GM12892 (cell line): ENCODE measurements around the gene DLX1.

Experiments
- DNase-seq: peaks from one replicate; pipeline ENCODE4 v3.0.0; 2011; ENCODE audit not compliant: insufficient read length
- FAIRE-seq: peaks from 2 replicates; lab custom pipeline; 2011; peaks lifted over from hg19 to GRCh38; lab: Jason Lieb, UNC
- POLR2A ChIP-seq: IDR thresholded peaks from 2 replicates; pipeline ENCODE4 v1.6.1; 2011; ENCODE audit warnings: low read depth, low read length, control low read depth
- POLR2AphosphoS5 ChIP-seq: IDR thresholded peaks from 2 replicates; pipeline ENCODE4 v1.6.1; 2011; ENCODE audit warnings: low read depth, low read length, control low read depth
- TAF1 ChIP-seq: IDR thresholded peaks from 2 replicates; pipeline ENCODE4 v1.6.1; 2011; ENCODE audit warnings: low read depth, mild to moderate bottlenecking, control low read depth, low read length, borderline replicate concordance

The DLX1 gene

DNA sequence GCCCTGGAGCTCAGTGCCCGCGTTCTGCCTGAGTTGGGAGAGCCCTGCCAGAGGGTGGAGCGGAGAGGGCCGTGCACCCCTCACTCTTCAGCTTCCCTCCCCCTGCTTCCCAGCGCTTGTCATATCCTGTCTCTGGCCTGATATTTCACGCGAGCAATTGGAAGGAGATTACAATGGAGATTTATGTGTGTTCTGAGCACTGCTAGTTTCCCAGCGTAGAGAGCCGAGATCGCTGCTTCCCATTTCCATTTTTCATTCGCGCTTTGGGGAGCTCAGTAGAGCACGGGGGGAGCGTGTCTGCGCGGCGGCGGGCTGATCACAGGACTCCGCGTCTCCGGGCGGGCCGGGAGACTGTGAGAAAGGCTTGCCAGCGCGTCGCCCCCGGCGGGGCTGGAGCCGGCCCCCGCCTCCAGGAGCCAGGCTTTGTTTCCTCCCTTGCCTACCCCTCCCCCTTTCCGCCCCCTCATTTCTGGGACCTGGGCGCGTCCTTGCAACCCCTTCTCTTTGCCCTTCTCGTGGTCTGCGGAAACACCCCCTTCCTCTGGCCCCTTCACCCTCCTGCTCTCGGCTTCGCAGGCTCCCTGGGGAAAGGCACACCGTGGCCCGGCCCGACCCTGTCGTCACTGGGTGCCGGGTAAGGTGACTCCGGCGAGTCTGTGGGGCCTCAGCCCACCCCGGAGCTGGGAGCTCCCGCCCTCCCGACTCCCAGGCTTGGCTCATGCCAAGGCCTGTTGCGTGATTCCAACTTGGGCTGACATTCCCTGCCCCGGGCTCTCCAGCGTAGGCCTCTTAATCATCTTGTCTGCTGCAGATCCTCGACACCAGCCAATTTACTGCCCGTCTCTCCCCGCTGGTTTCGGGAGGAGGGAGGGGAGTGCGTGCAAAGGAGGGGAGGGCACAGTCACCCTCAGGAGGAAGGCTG is 11.6 kb downstream of the DLX1 start:
- FAIRE-seq (peak; percentile 78), DNase-seq (no peak)

DNA sequence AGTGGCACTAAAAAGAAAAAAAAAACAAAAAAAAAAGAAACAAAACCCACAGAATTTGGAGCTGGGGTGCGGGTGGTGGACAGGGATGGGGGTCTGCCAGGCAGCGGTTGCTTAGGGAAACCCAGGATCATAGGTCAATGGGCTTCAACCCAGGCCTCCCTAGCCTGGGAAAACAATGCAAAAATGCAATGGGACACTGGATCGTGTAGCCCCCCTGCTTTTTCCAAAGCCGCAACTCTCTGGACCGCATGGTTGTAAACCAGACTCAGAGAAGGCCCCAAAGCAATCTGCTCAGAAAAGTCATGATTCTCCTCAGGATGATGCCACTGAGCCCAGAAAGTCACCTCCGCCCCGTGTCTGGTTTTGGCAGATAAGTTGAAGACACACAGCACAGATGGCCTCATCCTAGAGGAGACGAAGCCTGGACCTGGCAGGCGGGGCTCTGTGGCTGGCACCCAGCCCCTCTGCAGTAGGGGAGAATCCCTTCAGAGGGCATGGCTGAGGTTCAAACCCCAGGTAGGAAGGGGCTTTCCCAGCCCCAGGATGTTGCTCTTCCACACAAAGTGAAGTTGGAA is 12.3 kb downstream of the DLX1 start:
- FAIRE-seq (no peak), DNase-seq (no peak)
- TF ChIP-seq POLR2A (no peak), TAF1 (no peak), POLR2AphosphoS5 (no peak)

More for the DNA sequence above, 11.6 kb downstream of the DLX1 start:
- TF ChIP-seq POLR2A (no peak), POLR2AphosphoS5 (no peak), TAF1 (no peak)

DNA sequence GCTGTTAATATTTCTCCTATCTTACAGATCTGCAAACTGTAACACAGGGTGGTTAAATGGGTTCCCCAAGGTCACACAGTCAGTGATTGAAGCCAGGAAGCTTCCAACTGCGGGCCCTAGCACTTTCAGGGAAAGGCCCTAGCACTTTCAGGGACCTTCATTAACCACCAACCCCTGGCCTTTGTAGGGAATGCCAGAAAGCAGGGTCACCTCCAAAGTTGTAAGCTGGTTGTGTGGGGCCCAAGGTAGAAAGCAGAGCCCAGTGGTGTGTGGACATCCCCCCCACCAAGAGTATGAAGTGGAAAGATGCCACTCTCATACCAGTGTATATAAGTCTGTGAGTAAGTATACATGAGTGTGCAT is 13.0 kb downstream of the DLX1 start:
- TF ChIP-seq TAF1 (no peak), POLR2AphosphoS5 (no peak), POLR2A (no peak)
- DNase-seq = no peak
- no peak for FAIRE-seq

DNA sequence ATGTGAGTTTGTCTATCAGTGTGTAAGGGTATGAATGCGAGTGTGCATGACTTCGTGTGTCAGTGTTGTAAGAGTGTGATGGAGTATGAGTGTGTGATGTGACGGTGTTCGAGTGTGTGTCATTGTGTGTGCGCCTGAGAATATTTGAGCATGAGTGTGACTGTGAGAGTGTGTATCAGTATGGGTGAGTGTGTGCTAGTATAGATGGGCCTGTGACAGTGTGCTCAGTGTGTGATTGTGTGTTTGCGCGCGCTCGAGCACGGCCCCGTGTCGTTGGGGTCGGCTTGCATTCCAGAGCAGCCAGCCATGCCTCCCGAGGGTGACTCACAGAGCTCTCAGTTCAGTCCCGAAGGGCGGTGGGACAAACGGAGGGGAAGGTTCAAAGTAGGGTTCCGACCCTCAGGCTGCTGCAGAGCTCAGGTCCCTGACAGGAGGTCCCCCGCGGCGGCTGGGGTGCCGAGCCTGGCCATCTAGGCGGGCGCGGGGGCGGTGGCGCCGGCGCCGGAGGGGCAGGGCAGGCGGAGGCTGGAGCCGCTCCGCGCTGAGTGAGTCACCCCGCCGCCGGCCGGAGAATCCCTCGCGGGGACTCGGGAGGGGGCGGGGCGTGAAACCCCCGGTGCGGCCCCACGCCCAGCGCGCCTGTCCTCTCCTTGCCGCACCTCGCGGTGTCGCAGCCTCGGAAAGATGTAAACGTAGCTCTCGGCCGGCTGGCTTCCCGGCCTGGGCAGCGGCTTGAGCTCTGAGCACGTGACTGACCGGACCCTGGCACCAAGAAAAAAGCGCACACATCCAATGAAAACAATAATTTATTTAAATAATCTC is 13.6 kb downstream of the DLX1 start:
- DNase-seq (no peak), FAIRE-seq (peak; percentile 79)
- TF ChIP-seq POLR2AphosphoS5 (no peak), TAF1 (no peak), POLR2A (no peak)

DNA sequence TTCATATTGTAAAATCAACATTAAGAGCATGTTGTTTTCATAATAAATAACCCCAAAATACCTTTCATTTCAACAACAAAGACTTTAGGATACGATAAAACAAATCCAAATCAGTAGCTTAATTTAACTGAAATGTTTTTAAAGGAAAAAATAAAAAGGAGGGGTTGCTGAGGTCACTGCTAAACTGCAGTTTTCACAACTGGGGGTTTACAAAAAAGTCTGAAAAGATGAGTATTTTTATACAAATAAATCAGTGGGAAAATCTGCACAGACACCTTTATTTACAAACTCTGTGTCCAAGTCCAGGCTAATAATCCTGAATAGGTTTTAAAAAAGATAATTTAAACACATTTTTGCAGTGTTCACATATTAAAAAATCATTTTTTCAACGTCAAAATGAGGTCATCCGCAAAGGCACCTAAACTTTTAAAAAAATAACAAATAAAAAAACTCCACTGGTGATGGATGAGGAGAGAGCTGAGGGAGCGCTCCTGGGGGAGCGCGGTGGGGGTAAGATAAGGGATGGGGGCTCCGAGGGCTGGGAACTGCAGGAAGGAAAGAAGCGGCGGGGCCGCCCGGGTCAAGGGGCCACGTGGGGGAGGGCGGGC is 14.3 kb downstream of the DLX1 start:
- FAIRE-seq (no peak), DNase-seq (no peak)
- TF ChIP-seq POLR2AphosphoS5 = no peak
- TF ChIP-seq POLR2A = no peak
- no peak for TF ChIP-seq TAF1

DNA sequence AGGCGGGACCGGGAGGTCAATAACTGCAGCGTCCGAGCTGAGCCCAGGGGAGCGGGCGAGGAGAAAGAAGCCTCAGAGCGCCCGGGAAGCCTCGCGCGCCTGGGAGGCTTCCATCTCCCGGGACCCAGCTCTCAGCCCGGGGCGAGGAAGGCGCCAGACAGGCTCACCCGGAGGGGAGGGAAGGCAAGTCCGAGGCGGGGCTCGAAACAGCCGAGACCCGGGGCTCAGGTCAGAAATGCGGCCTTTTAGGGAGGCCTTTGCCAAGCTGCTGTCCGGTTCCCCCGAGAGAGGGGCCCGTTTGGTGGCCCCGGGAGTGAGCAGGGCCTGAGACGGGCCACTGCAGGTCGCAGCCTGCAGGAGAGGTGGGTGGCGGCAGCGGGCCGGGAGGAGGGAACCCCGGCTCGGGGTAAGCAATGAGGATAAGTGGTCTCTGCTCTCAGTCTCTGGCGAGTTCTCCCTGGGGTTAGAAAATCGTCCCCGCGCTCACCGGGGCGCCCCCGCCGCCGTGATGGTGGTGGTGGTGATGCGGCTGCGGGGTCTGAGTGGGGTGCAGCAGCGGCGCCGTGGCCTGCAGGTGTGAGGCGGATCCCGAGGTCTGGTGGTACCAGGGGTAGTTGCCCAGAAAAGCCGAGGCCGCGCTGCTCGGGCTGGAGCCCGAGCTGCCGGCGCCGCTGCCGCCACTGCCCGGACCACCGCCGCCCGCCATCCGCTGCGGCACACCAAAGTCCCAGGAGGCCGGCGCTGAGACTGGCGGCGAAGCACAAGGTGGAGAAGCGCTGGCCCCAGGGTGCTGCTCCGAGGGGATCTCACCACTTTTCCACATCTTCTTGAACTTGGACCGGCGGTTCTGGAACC is 15.0 kb downstream of the DLX1 start:
- FAIRE-seq (no peak), DNase-seq (no peak)
- TF ChIP-seq POLR2AphosphoS5 = no peak

DNA sequence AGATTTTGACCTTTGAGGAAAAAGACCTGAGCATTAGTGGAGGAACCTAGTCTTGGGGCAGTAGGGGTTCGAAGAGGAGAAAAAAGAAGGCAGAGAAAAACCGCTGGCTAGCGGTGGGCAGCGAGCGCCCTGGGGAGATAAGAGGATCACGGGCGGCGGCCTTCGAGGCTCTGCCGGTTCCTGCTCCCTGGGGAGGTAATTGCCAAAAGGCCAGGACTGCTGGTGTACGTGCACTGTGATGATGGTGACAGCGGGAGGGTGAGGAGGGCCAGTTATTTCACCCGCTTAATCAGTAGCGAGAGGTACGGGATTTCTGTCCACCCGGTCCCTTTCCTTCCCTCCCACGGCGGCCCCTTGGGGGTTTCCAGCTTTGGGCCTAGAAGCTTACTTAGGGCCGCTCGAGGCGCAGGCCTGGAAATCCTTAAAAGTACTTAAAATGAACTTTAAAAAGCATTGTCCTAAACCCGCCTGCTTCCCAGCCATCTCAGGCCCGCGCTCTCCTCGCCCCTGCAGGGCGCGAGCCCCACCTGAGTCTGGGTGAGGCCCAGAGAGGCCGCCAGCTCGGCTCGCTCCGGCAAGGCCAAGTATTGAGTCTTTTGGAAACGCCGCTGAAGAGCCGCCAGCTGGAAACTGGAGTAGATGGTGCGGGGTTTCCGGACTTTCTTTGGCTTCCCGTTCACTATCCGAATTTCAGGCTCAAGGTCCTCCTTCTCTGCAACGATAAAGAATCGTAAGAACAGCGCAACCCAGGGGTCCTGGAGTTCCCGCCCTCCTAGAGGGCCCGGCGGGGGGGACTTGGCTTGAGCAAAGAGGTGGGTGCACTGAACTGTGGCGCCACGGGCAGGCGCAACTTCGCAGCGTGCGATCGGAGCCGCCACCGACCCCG is 15.9 kb downstream of the DLX1 start:
- DNase-seq (no peak), FAIRE-seq (no peak)
- no peak for TF ChIP-seq POLR2AphosphoS5
- no peak for TF ChIP-seq POLR2A
- no peak for TF ChIP-seq TAF1

DNA sequence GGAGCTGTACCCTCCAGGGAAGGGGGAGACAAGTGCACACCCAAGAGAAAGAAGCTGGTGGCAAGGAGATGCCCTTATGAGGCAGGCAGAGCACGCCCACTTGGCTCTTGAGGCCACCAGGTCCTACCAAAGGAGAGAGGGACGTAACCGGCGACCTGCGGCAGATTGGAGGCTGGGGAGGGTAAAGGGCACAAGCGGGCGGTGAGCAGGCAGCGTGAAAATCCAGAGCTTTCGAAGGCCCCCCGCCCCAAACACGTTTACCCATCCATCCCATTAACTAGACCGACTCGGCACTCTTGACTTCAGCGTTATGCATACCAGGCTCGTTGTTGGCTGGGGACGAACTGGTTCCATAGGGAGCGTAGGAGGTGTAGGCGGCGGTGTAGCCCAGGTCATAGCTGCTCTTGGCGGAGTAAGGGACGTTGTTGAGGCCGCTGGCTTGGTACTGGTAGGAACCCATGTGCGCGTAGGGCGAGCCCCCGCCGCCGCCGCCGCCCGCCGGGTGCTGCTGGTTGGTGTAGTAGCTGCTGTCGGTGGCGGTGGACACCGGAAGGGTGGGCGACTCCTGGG is 16.6 kb downstream of the DLX1 start:
- FAIRE-seq = peak; percentile 51
- TF ChIP-seq POLR2AphosphoS5 (no peak), POLR2A (no peak), TAF1 (no peak)
- no peak for DNase-seq

DNA sequence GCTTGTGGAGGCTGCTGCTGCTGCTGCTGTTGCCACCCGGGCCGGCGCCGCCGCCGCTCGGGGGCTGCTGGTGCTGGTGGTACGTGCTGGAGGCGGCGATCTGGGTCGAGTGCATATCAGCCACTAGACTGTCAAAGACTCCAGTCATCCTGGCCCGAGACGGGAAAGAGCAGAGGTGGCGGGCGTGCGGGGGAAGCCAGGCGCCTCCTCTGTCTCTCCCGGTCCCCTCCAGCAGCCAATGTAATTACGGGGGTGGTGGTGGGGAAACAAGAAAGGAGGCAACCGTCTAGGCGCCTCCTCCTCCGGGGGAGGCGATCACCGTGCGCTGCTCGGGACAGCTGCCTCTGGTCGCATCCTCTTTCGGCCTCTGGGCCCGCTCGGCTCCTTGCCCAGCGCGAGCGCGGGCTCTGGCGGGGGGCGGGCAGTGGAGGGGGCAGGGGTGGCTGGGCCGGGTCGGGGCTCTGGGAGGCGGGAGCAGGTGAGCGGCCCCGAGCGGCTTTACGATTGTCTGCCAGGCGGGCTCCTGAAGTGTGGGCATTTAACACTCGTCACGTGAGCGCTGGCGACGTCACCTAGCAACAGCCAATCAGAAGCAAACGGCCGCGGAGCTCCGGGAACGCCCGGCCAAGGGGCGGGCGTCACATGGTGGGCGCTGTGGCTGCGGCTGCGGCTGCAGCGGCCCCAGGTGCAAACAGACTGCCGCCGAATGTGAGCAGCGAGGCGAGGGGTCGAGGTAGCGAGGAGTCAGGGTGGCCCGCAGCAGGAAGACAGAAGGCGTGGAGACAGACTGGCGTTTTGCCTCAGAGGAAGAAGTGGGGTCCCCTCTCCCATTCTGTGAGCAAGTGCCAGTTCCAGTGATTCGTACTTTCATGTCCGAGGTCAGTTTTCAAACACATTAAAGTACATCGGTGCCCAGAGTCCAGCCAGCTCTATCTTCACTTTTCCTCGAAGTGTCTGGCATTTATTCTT is 17.4 kb downstream of the DLX1 start, which contains the start of gene DLX2:
TSS of gene DLX2 (minus strand) at position 510 of the 969 bp plus-strand sequence. CDS start at position 148, 362 bp downstream.
- FAIRE-seq = peak; percentile 73
- TF ChIP-seq POLR2A (peak; percentile 32; the same call in 1 of the 2 replicates), POLR2AphosphoS5 (no peak), TAF1 (no peak)
- peak; percentile 74 for DNase-seq
